CMK (cell line): ENCODE measurements around the gene ASPDH.
"Not testable (repeated sequence)": the region's sequence is repeated elsewhere in the genome, so short reads cannot be mapped to it uniquely, and the experiment has no call there.

Experiments used
- DNase-seq: peaks from one replicate; pipeline ENCODE4 v3.0.0-alpha.2; 2010; ENCODE audit warnings: low read depth

Gene ASPDH

DNA sequence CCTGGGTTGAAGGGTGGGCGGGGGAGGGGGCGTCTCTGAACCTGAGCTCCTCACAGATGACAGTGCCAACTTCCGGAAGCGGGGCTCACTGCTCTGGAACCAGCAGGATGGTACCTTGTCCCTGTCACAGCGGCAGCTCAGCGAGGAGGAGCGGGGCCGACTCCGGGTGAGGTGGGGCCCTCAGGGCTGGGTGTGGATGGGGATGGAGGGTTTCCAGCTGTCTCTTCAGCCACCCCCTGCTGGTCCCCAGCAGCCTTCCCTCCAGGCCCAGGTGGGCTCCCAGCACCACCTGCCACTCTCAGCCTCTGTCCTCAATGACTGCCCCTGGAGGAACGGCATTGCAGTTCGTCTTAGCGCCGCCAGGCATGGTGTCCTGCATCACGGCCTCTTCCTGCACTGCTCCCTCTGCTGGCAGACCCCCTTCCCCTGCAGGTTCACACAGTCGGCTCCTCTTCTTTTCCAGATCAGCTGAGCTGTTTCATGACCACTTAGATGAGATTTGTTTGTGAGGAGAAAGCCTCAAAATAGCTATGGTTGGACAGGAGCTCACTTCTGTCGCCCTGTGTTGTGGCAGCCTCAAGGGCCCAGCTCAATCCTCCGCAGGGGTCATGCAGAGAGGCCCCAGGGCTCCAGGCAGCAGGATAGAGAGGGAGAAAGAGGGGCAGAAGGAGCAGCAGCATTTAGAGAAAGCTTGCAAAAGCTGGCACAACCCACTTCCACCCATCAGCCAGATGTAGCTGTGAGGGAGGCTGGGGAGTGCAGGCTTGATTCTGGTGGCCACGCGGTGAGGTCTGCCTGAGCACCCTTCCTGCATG, 34.6 kb downstream of the ASPDH start:
- DNase-seq, result no peak

DNA sequence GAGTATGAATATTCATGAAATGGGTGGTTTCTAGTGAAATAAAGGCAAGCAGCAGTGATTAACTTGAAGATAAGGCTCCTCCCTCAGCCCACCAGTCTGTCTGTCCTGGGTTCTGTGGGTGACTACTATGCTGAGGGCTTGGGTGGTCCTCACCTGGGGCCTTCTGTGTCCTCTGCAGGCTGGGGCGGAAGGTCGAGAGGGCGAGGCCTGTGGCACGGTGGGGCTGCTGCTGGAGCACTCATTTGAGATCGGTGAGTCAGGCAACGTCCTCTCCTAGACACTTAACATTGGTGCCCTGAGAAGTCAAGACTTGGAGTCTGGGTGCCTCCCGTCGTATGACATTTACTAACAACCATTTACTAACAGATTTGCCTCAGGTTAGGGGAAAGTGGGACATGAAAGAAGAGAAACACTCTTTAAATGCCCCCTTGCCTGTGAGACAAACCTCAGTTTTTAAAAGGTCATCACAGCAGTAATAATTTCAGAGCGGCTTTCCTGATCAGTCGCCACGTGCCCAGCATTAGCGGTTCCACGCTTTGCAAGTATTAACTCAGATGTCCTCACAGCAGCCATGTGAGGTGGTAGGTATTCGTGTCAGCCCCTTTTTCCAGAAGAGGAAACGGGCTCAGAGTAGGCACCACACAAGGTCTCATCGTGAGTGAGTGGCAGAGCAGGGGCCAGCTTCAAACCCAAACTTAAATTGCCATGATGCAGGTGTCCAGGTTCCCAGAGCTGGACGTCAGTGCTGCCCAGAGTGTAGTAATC, 35.8 kb downstream of the ASPDH start:
- no peak for DNase-seq

GRCh38 chr19:50476907-50477238, 36.8 kb downstream of the ASPDH start:
- no peak for DNase-seq

DNA sequence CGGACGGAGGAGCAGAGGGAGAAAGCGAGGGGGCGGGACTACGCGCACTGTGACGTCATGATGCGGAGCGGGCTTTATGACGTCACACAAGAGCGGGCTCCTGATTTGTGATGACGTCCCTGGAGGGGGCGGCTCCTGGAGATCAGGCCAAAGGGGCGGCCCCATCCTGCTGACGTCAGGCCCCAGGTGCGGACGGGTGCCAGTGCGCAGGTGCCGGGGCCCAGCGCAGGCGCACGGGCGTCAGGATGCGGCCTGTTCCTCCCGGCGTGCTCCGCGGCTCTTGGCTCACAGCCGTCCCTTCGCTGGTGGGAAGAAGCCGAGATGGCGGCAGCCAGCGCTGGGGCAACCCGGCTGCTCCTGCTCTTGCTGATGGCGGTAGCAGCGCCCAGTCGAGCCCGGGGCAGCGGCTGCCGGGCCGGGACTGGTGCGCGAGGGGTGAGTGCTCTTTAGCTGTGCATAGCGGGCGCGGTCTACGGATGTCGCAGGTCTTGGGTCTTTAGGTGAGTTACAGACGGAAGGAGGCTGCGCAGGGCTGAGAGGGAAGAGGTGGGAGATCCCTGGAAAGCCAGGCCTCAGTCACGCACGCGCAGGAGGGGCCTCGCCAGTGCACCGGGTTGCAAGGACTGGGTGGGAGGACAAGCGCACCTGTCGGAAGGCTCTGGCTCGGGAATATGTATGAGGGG, 37.3 kb downstream of the ASPDH start, which contains the start of the genes EMC10 and GARIN5A:
EMC10 (plus strand) TSS at position 284 of the 683 bp plus-strand sequence; CDS start at position 322, 38 bp downstream.
GARIN5A (minus strand) TSS at position 625 of the 683 bp plus-strand sequence; CDS start at position 165, 460 bp downstream.
- DNase-seq, result no peak

DNA sequence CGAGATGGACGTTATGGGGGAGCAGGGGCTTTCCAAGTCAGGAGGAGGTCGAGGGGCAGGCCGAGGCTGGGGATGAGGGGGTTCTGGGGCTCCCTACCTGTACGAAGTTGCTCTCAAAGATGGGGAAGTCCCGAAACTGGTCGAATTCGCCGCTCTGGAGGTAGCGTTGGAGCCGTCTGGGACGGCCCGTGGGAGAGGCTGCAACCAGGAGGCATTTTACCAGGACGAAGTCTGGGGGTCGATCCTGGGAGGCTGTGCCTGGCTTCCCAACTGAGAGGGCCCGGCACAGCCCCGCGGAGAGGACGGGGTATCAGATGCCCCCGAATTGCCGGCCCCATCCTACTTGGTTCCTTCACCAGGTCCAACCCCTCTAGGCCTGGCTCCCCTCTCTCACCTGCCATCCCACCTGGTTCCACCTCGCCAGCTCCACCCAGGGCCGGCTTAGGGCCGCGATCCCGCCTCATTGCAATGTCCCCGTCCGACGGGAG, 37.9 kb downstream of the ASPDH start:
- DNase-seq, result no peak

GRCh38 chr19:50475101-50475568, 38.6 kb downstream of the ASPDH start:
- DNase-seq, result no peak

DNA sequence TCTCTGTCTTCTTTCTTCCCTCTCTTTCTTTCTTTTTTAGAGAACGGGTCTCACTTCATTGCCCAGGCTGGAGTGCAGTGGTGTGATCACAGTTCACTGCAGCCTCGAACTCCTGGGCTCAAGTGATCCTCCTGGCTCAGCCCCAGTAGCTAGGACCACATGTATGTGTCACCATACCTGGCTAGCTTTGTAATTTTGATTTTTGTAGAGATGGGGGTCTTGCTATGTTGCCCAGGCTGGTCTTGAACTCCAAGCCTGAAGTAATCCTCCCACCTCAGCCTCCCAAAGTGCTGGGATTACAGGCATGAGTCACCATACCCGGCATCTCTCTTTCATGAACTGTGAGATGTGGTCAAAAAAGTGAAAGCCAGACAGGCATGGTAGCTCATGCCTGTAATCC, 40.4 kb downstream of the ASPDH start:
- DNase-seq, result not testable (repeated sequence)

DNA sequence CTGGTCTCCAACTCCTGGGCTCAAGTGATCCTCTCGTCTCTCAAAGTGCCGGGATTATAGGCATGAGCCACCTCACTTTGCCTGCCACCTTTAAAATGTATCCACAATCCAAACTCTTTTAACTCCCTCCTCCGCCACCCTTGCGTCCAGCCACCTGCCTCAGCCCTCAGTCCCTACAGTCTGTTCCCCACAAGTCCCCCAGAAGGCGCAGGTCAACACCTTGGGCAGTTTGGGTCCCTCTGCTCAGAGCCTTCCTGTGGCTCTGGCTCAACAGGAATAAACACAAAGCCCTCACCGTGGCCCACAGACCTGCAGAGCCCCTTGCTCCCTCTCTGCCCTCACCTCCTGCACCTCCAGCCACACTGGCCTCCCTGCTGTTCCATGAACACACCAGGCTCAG, 44.9 kb downstream of the ASPDH start:
- no peak for DNase-seq

GRCh38 chr19:50467566-50467965, 46.1 kb downstream of the ASPDH start:
- no peak for DNase-seq

DNA sequence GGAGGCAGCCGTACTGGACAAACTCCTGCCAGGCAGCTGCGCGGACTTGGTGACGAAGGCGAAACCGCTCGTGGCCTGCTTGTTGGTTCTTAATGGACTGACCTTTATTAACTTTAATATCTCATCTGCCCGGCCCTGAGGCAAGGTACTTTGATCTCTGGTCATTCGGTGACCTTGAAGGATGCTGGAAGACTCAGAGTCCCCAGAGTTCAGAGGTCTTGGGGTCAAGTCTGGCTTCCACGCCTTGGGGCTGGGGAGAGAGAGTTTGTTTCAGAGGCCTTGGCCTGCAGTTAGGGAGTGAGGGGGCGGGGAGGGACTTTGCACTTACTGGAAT, 47.0 kb downstream of the ASPDH start:
- DNase-seq, result no peak

- no peak for DNase-seq
Observed at GRCh38 chr19:50465986-50466705, 47.6 kb downstream of the ASPDH start.

GRCh38 chr19:50465000-50465399, 48.7 kb downstream of the ASPDH start:
- DNase-seq, result no peak

- no peak for DNase-seq
Observed at GRCh38 chr19:50464348-50464747, 49.4 kb downstream of the ASPDH start.

DNA sequence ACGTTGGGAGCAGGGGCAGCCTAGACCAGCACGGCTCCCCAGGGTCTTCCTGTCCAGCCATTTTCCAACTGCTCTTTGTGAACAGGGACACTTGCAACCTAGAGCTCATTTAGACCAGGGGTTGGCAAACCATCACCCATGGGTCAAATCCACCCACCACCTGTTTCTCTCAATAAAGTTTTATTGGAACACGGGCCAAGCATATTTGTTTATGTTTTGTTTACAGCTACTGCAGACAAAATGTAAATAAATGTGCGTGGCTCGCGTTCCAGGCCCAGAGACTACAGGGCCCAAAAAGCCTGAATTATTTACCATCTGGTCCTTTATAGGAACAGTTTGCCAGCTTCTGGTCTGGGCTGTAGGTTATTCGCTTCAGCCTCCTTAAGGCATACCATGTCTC, 50.7 kb downstream of the ASPDH start:
- DNase-seq, result no peak
